GM19043 (cell line): Measurements from ENCODE around the gene HOXA4.

Source experiments
- ATAC-seq: cut with Tn5 transposase; IDR thresholded peaks from one replicate; pipeline ENCODE4 v1.9.1; 2021; ENCODE audit warnings: low read depth; ENCODE audit not compliant: unreplicated experiment

Gene HOXA4

DNA sequence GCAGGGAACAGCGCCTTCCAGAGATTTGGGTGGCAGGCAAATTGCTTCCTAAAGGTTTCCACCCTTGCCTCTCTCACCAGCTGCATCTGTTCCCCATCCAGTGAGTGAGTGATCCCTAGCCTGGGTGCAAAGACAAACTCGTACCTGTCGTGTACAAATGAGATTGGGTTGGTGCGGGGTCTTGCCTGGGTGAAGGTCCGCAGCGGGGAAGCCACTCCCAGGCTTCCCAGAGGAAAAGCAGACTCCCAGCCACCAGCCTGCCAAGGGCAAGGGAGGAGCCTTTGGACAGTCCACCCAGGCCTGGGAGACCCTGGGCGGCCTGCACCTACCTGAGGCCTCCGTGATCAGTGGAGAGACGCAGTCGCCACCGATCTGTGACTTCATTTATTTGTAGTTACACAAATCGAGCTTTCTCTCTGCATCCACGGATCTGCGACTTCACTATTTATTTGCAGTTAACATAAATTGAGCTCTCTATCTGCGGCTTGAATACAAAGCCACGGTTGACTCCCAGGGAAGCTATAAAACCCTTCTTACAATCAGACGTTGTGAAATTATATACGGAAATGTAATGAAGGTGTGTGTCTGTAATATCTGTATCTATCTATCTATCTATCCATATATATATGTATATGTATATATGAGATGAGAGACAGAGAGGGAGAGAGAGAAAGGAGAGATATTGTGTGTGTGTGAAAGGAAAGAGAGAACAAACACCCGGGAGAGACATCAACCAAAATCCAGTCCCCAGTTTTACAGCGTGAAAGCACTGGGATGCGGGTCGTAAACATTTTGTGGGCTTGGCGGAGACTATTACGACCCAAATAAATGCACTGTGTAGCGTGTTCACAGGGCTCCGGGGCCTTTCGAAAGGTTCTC is 28.9 kb upstream of the HOXA4 start:
- ATAC-seq, result no peak

DNA sequence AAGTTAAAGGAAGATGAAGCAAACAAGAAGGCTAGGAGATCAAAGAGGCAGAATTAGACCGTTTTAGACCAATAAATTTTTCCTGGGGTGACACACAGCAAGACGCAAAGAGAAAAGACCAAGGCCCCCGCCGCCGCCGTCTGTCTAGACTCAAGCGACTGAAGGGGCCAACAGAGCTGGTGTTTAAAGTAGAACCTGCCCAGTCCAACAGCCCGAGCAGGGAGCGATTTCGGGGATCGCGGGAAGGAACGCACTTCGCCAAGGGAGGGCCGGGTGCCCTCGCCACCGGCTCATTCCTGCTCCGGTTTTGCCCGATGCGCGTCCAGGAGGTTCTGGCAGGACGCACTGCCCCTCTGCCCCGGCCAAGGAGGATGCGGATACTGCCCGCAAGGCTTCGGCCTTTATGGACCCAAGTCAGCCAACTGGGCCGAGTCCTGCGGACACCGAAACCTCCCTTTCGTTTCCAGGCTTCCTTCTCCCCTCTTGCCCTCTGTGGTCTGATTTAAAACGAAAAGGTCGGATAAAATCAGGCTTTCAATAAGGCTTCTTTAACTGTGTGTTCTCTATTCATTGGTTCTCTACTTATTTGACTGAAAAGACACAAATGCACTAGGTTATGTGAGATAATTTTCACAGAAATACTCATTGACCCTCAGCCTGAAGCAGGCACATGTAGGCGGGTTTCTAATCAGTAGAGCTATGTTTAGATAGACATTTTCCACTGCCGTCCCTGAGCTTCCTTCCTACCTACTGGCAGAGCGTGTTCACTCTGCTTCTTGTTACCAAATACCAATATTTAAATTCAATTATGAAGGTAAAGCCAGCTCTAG is 28.1 kb upstream of the HOXA4 start:
- ATAC-seq, result no peak

DNA sequence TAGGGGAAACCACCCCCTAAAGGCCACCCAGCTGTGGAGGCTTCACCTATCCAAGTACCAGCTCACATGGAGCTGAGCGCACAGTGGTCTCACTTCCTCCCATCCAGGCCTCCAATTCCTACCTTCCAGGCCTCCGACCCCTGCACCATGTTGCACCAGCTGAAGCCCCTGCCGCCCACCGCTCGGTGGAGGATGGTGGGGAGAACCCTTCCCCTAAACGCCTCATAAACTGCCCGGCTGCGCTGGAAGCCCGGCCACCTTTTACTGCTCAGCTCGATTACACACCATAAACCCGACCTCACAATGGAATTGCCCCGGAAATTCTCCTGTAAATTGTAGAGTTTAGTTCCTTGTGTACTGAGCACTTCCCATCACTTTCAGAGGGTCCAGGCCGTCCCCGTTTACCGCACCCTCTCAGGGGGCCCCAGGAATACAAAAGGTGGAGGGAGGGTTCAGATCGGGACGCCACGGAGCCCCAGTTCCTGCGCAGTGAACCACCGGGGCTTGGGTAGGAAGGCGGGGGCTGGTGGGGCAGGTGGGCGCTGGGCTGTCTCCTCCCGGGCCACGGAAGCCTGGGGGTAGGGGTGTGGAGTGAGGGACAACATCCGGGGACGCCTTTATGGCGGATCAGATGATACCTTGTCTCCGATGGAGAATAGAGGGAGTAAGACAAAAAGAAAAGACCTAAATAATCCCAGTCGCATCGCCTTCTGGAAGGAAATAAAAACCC is 27.3 kb upstream of the HOXA4 start:
- no peak for ATAC-seq

DNA sequence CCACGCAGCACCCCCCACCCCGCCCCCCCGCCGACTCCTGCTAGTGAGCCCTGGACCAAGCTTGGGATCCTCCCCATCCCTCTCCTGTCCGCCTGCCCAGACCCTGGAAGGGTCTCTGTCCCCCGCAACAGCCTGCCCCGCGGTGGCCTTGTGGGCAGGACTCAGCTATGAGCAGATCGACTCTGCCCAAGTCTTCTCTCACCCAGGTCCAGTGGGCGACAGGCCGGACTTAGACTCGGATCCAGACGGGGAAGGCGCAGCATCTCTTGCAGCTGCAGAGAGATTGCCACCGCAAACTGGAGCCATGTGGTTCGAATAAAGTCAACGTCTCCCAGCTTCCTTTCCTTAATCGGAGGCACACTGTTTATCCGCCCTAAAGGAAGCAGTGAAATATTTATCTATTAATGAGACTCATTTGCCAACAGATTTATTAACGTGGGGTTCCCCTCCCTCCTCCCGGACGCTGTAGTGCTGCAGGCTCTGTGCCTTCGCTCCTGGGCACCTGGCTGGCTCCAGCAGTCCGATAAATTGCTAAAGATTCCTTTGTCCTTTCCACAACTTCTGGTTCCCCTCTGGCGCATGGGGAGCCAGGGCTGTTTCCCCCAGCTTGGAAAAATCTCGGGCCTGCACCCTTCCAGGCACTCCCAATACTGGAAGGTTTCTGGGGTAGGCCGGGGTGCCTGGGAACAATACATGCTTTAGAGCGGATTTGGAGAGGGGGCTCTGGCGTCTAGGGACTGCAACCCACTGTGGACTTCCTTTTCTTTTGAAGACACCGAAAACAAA is 26.6 kb upstream of the HOXA4 start:
- ATAC-seq, result no peak

DNA sequence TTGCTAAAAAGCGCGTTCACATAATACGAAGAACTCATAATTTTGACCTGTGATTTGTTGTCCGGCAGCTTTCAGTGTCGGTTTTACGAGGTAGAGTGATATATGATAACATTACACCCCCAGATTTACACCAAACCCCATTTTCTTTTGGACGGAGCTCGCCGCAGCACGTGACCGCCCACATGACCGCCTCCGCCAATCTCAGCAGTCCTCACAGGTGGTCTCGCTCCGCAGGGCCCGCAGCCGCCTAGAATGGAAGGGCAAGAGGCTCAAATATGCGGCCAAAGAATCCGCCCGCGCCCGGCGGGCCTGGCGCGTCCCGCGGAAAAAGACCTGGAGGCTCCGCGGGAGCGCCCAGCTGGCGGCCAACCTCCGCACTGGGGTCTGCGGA is 25.9 kb upstream of the HOXA4 start, which contains the start of gene HOXA7:
Gene HOXA7 (minus strand): TSS at position 168 of the 391 bp plus-strand sequence. CDS start 130 bp downstream, at position 38.
- no peak for ATAC-seq

DNA sequence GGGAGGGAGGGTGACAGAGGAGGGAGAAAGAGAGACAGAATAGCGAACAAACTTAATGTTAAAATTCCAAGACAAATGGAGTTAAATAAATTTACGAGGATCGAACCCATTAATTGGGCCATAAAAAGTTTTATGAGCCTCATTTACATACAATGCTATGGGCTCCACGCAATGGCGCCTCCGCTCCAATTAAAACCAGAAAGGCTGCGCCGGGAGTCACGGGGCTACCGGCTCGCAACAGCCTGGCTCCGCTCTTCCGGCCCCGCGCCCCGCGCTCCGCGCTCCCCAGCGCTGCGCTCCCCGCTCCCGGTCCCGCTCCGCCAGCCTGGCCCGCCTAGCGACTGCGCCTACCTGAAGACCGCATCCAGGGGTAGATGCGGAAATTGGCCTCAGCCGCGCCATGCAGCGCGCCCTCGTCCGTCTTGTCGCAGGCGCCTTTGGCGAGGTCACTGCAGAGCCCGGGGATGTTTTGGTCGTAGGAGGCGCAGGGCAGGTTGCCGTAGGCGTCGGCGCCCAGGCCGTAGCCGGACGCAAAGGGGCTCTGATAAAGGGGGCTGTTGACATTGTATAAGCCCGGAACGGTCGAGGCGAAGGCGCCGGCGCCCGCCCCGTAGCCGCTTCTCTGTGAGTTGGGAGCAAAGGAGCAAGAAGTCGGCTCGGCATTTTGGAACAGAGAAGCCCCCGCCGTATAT is 25.4 kb upstream of the HOXA4 start:
- no peak for ATAC-seq

DNA sequence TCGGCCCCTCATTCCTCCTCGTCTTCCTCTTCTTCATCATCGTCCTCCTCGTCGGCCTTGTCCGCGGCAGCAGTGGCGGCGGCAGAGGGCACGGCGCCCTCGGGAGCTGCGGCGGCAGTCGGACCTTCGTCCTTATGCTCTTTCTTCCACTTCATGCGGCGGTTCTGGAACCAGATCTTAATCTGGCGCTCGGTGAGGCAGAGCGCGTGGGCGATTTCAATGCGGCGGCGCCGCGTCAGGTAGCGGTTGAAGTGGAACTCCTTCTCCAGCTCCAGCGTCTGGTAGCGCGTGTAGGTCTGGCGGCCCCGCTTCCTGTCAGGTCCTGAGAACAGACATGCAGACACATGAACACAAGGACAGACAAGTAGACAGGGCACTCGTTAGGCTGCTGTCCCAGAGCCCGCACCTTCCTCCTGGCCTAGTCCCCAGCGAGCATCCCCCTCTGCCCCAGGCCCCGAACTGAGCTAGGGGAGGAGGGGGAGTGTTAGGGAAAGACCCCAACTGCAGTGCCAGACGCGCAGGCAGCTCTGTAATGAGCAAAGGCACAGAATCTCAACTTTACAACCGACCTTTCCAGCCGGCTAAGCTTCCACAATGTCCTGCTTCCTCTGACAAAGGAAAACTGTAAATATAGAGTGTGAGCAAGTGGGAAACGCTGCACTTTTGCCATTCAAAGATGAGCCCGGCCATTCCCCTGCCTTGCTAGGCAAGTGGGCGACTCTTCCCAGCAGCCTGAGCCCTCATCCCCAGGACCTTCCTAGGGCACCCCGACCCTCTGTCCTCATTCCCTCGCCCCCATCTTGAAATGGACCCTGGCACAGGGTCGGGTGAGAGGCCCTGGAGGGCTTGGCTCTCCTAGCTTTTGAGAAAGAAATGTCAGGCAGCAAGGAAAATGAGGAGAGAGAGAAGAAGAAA is 24.6 kb upstream of the HOXA4 start:
- no peak for ATAC-seq

DNA sequence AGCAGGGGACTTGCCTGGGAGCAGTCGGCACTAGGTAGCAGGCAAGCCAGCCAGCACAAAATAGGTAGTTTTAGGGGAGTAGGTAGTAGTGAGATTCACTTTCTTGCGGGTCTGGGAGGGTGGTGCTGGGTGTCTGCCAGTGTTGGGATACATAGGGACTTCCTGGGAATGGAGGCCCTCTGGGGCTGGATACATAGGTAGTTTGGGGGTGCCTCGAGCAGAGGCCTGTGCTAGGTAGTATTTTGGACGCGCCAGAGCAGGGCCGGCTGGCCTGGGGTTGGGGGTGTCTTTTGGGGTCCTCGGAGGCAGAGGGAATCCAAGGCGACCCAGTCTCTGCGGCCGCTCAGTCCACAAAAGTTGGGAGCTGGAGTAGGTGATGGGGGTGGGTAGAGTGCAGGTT is 23.8 kb upstream of the HOXA4 start:
- ATAC-seq, result no peak

DNA sequence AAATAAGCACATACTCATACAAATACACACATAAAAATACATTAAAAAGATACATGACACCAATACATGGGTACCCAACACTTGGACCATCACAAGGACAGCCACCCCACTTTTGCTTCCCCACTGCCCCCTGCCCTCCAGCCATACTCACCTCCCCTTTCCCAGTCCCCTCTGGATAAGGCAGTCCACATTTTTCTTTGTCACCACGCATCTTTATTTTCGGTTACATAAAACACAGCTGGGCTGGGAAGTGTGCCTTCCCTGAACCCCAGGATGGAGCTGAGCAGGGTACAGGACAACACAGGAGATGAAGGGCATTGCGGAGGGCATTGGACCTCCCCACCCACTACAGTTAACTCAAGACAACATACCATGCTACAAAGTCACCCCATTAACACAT is 23.0 kb upstream of the HOXA4 start:
- no peak for ATAC-seq

DNA sequence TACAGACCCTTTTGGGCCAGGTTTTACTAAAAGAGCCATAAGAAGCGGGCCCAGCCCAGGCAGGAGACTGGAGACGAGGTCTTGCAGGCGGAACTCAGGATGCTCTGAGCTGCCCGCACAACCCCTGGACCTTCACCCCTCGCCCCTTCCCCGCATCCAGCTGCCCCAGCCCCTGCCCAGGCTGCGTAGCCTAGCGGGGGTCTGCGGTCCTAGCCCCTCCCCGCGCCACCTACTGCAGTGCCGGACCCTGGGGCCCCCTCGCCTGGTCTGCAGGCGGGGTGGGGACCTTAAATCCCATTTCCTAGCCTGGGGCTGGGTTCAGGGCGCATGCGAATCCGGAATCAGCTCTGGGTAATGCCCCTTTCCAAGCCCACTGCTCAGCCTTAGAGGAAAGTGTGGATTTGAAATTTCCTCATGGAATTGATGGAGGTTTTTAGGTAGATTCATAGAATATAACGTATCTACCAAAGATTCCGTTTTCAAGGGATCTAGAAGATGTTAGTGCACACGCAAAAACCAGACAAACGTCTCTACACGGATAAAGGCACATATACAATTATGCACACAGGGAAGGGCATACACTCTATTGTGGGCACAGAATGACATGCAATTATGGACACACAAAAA is 22.4 kb upstream of the HOXA4 start:
- no peak for ATAC-seq

DNA sequence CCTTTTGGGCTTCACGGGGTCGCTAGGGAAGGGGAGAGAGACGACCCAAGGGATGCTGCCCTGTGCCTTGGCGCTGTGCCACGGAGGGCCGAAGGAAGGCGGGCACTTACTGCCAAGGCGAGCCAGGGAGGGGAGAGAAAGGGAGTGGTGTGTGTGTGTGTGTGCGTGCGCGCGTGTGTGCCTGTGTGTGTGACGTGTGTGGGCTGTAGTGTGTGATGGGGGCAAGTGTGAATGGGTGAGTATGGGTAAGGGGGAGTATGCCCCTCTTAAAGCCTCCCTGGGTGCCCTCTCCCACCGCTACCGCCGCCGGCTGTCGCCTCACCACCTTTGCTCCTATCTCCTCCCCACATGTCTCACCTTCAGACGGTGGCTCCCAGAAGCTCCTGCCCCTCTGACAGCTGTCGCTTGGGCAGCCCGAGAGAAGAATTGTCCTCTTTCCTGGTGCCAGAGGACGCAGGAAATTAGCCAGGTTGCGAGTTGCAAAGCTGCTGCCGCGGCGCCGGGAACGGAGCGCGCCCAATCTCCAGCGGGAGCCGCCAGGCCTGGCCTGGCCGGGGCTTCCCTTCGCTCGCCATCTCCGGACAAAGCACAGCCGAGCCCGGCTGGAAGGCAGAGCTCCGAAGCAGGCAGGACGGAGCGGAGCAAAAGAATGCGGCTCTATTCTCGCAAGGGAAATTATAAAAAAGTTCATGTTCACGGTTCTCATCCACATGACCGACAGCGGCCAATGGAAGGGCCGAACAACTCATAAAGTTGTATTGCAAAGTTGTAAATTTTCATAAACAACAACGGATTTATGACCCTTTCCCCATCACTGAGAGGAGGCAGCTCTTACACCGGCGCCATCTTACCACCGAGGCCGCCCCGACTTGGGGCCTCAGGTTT is 21.6 kb upstream of the HOXA4 start, which contains the start of gene HOXA3:
Gene HOXA3 (minus strand): TSS at position 653 of the 885 bp plus-strand sequence. CDS start 41,943 bp downstream, outside the sequence.
- ATAC-seq, result no peak

DNA sequence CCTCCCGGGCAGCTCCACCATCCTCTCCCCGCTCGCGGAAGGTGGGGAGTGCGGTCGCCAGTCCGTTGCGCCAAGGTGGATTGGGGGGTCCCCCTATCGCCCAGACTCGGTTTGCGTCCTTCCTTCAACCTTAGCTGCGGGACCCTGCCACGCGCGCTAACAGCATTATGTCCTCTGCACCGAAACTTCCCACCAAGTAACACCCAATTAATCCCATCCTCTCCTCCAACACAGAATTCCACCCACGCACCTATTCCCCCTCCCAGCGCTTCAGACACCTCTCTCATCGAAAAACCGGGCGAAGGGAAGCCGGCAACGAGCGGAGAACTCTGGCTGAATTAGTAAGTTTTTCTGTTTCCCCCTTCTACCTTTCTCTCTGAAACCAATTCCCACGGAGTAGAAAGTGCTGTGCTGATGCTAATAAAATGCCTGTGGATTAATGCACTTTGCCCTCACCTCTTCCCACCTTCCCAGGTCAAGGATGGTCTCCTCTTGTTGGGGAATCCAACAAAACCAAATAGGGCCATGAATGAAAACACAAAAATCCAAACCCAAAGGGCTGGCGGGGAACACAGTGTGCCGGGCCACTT is 20.9 kb upstream of the HOXA4 start:
- no peak for ATAC-seq

DNA sequence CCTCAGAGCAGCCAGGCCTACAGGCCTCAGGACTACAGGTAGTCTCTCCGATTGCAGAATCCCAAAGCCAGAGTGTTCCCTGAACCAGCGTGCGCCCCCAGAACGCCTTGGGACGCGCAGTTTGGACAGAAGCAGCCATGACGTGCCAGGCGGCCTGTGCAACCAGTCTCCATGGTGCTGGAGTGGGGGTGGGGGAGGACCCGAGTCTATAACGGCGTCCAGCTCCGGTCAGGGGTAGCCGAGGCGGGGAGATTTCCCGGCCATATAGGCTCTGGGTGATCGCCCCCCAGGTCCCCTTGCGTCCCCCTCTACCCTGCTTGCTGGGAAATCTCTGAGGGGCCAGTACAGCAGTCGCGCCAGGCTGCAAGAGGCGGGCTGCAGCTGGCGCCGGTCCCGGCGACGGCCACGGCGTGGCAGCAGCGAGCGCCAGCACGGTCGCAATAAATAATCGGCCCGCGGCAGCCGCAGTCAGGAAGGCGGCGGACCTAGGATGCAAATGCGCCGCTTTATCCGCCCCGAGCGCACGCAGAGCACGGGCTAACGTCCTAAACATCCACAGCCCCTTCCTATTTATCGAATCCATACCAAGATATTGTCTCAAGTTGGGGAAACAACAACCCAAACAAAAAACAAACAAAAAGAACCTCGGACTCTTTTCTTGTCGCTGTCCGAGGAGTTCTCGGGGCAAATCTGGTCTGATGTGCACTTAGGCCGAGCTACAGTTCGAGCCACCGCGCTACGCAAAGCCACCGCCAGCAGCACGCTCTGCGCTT is 20.2 kb upstream of the HOXA4 start:
- peak; percentile 74 for ATAC-seq

DNA sequence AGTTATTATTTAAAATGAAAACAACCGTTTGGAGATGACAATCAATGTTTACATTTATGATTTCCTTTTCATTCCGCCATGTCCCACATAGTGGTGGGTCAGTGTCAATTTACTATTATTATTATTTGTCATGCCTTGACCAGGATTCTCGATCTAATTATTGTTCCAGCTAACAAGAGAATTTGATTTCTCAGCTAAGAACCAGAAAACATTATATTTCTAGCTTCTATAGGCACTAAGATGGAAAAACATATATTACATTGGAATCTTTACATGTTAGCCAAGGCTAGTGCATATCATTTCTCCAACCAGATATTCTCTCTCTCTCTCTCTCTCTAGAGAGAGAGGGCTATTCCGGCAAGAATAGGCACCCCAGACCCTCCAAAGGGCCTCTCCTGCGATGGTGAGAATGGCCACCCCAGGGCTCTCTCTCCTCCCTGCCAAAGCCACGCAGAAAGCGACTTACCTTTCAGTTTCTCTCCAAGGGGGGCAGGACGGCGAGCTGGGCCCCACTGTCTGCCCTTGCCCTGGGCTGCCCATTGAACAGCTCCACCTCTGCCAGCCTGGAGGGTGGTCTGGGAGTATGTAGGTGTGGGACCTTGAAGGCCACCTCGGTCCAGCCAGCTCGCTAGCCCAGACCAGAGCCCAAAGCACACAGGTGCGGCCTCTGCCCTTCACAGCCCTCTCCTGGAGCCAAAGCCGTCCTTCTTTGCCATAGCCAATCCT is 19.4 kb upstream of the HOXA4 start:
- no peak for ATAC-seq
